Right lobe of liver (tissue), 4 donors: ENCODE results near the gene POU5F2.

Experiments used
- CTCF ChIP-seq, 4 donors: fragments of 200-600 bp in 3 of 4; fragments of 450-650 bp in 1 of 4; IDR thresholded peaks; one replicate each; pipeline versions ENCODE4 v1.5.1 to v1.8.0; 2016 to 2022; ENCODE audit warnings: antibody characterized with exemption in 4 of 4, mild to moderate bottlenecking in 2 of 4
- POLR2A ChIP-seq: fragments of 450-650 bp; IDR thresholded peaks from one replicate; pipeline ENCODE4 v1.6.1; 2017; ENCODE audit warnings: antibody characterized with exemption, mild to moderate bottlenecking
- donor health status: DM: no; HTN: no; CAD: no.
- donor health status: DM: no; HTN: no; CAD: no.
- donor health status: DM: no; HTN: yes; CAD: no.

- TF ChIP-seq CTCF (IDR thresholded peaks at IDR 0.05) (no peak), POLR2A (no peak)
Measured at GRCh38 chr5:93724791-93725190, 16.6 kb downstream of the POU5F2 start.
